ENCODE measurements around the gene TRPM6. TPM values are rescaled to one million over a fixed set of nuclear protein-coding genes. Genes with fewer than 3 reads are reported as not detected.

The TRPM6 gene
- total and polyA plus RNA-seq, 11 donors, result 0.08 to 0.75 (median 0.34) TPM; not detected in 2

GRCh38 chr9:74724317-74724716 lies 163.4 kb downstream of the TRPM6 start:
- H3K9me3 ChIP-seq, result no peaks in the 10 kb centered on the region
- H3K4me1 ChIP-seq, result no peaks in the 10 kb centered on the region
- H3K4me3 ChIP-seq, result no peak overlapping the region
- intact Hi-C loops (cut with DNase I), result no loop called here
- peaks cover 0 to 5% (median 0%) of the 10 kb centered on the region in 9 donors for H3K27me3 ChIP-seq
- DNase-seq (no peak), ATAC-seq (no peak)
- no peaks in the 10 kb centered on the region for H3K36me3 ChIP-seq
- TF ChIP-seq POLR2A (IDR thresholded peaks at IDR 0.05) (no peak), CTCF (IDR thresholded peaks at IDR 0.05) (no peak)
- 61 to 69% (median 64%) methylated on average over 5 of the region's 5 CpGs for WGBS, 4 donors
- H3K27ac ChIP-seq, result no peak overlapping the region

GRCh38 chr9:74721696-74722660 lies 165.7 kb downstream of the TRPM6 start:
- no peak overlapping the region for H3K4me3 ChIP-seq
- WGBS, 4 donors, result 68 to 72% (median 70%) methylated on average over 5 of the region's 5 CpGs
- intact Hi-C loops (cut with DNase I), result no loop called here
- H3K27ac ChIP-seq, result no peak overlapping the region
- no peaks in the 10 kb centered on the region for H3K4me1 ChIP-seq
- H3K36me3 ChIP-seq, result no peaks in the 10 kb centered on the region
- TF ChIP-seq POLR2A (IDR thresholded peaks at IDR 0.05) (no peak), CTCF (IDR thresholded peaks at IDR 0.05) (no peak)
- ATAC-seq, result no peak
- DNase-seq, result no peak
- no peaks in the 10 kb centered on the region for H3K9me3 ChIP-seq
- peaks cover 0 to 5% (median 0%) of the 10 kb centered on the region in 9 donors for H3K27me3 ChIP-seq

GRCh38 chr9:74719306-74719705 lies 168.4 kb downstream of the TRPM6 start:
- no peaks in the 10 kb centered on the region for H3K9me3 ChIP-seq
- ATAC-seq (no peak), DNase-seq (no peak)
- TF ChIP-seq CTCF (IDR thresholded peaks at IDR 0.05), result no peak
- TF ChIP-seq POLR2A (IDR thresholded peaks at IDR 0.05), result no peak
- H3K4me1 ChIP-seq, result no peaks in the 10 kb centered on the region
- no peak overlapping the region for H3K4me3 ChIP-seq
- 71 to 79% (median 78%) methylated on average over 1 of the region's 1 CpG for WGBS, 4 donors
- intact Hi-C loops (cut with DNase I), result no loop called here
- no peaks in the 10 kb centered on the region for H3K36me3 ChIP-seq
- H3K27me3 ChIP-seq, result peaks cover 0 to 5% (median 0%) of the 10 kb centered on the region in 9 donors
- H3K27ac ChIP-seq, result no peak overlapping the region

- intact Hi-C loops (cut with DNase I), result no loop called here
- no peak overlapping the region for H3K27ac ChIP-seq
Observed at GRCh38 chr9:74718709-74719108, 169.0 kb downstream of the TRPM6 start.

More at GRCh38 chr9:74718709-74719108, 169.0 kb downstream of the TRPM6 start:
- no peaks in the 10 kb centered on the region for H3K9me3 ChIP-seq
- WGBS, 4 donors, result 91 to 97% (median 94%) methylated on average over 2 of the region's 2 CpGs
- no peak for TF ChIP-seq CTCF (IDR thresholded peaks at IDR 0.05)
- TF ChIP-seq POLR2A (IDR thresholded peaks at IDR 0.05), result no peak
- H3K36me3 ChIP-seq, result no peaks in the 10 kb centered on the region
- no peak overlapping the region for H3K4me3 ChIP-seq
- no peak for ATAC-seq
- H3K4me1 ChIP-seq, result no peaks in the 10 kb centered on the region
- peaks cover 0 to 5% (median 0%) of the 10 kb centered on the region in 9 donors for H3K27me3 ChIP-seq
- DNase-seq, result no peak
